Measurements from ENCODE around the gene ELOVL6.
"Not testable (repeated sequence)": the region's sequence is repeated elsewhere in the genome, so short reads cannot be mapped to it uniquely, and the experiment has no call there.

DNA sequence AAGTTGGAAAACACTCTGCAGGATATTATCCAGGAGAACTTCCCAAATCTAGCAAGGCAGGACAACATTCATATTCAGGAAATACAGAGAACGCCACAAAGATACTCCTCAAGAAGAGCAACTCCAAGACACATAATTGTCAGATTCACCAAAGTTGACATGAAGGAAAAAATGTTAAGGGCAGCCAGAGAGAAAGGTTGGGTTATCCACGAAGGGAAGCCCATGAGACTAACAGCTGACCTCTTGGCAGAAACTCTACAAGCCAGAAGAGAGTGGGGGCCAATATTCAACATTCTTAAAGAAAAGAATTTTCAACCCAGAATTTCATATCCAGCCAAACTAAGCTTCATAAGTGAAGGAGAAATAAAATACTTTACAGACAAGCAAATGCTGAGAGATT lies 120.3 kb downstream of the ELOVL6 start:
- TF ChIP-seq, protein P1, sequence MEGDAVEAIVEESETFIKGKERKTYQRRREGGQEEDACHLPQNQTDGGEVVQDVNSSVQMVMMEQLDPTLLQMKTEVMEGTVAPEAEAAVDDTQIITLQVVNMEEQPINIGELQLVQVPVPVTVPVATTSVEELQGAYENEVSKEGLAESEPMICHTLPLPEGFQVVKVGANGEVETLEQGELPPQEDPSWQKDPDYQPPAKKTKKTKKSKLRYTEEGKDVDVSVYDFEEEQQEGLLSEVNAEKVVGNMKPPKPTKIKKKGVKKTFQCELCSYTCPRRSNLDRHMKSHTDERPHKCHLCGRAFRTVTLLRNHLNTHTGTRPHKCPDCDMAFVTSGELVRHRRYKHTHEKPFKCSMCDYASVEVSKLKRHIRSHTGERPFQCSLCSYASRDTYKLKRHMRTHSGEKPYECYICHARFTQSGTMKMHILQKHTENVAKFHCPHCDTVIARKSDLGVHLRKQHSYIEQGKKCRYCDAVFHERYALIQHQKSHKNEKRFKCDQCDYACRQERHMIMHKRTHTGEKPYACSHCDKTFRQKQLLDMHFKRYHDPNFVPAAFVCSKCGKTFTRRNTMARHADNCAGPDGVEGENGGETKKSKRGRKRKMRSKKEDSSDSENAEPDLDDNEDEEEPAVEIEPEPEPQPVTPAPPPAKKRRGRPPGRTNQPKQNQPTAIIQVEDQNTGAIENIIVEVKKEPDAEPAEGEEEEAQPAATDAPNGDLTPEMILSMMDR (IDR thresholded peaks at IDR 0.05; ENCODE audit: low read depth, low read length): not testable (repeated sequence)
- TF ChIP-seq, protein P2, sequence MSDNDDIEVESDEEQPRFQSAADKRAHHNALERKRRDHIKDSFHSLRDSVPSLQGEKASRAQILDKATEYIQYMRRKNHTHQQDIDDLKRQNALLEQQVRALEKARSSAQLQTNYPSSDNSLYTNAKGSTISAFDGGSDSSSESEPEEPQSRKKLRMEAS (IDR thresholded peaks at IDR 0.05; ENCODE audit: low read depth, low read length): not testable (repeated sequence)
- TF ChIP-seq POLR2A (IDR thresholded peaks at IDR 0.05; ENCODE audit: extremely low read depth, insufficient read length); MYC (IDR thresholded peaks at IDR 0.05; ENCODE audit: low read depth, low read length): not testable (repeated sequence)

Data from NB4 (cell line).